ENCODE measurements around the gene MEIS3.
A peak's percentile ranks its signal among the peaks of the same experiment; 100 is the strongest.
"Not testable (repeated sequence)": the region's sequence is repeated elsewhere in the genome, so short reads cannot be mapped to it uniquely, and the experiment has no call there.

Gene MEIS3

GRCh38 chr19:47415953-47416642 is 3.2 kb downstream of the MEIS3 start:
- CTCF ChIA-PET: interaction anchor here (0.6 to 2.6 kb wide), 6 partner anchors 12 to 99 kb away, joined by 3 to 13 read pairs (median 5); partner anchors contain the start of gene NAPA
- Histone ChIP-seq H3K9me3 (ENCODE audit: control insufficient read depth, insufficient read depth, low read depth, low read length) (no peaks in the 10 kb centered on the region), H3K4me1 (ENCODE audit: control insufficient read depth, insufficient read depth, low read length) (peaks cover 2% of the 10 kb centered on the region; the same call in 1 of the 2 replicates), H3K4me3 (ENCODE audit: low read depth, low read length) (no peak overlapping the region), H3K36me3 (ENCODE audit: control insufficient read depth in 2 of 2, insufficient read depth in 1 of 2, low read length in 2 of 2) (peaks cover 0 to 7% of the 10 kb centered on the region in 2 experiments; a peak in 2 of 3 replicates), H3K27ac (ENCODE audit: extremely low read depth, low read depth, low read length) (no peak overlapping the region)
- TF ChIP-seq ZNF121 (tag by site-specific recombination; IDR thresholded peaks at IDR 0.05): peak; percentile 78
- TF ChIP-seq ZBTB7A (tag by site-specific recombination; IDR thresholded peaks at IDR 0.05; ENCODE audit: low read depth): no peak
- TF ChIP-seq ZBTB48 (tag by site-specific recombination; IDR thresholded peaks at IDR 0.05): no peak
- no peak for TF ChIP-seq ZNF132 (tag by site-specific recombination; IDR thresholded peaks at IDR 0.05; ENCODE audit: borderline replicate concordance)
- TF ChIP-seq YY1 (tag by site-specific recombination; IDR thresholded peaks at IDR 0.05): no peak
- TF ChIP-seq ZNF692 (tag by site-specific recombination; IDR thresholded peaks at IDR 0.05): no peak
- POLR2A ChIA-PET: interaction anchor here (0.6 to 2.0 kb wide), 4 partner anchors 12 to 617 kb away, joined by 3 to 5 read pairs (median 3); partner anchors contain the start of gene DHX34

GRCh38 chr19:47414469-47414868 is 4.9 kb downstream of the MEIS3 start:
- H3K4me3 ChIP-seq (ENCODE audit: low read depth, low read length): no peak overlapping the region
- TF ChIP-seq ZNF223 (tag by site-specific recombination; IDR thresholded peaks at IDR 0.05) (no peak), CTCF (tag by site-specific recombination; IDR thresholded peaks at IDR 0.05) (peak; percentile 81), EGR2 (tag by site-specific recombination; IDR thresholded peaks at IDR 0.05; ENCODE audit: low read depth) (peak; percentile 42)
- ChIA-PET POLR2A (interaction anchor here (2.0 kb wide), 1 partner anchor 65 kb away, joined by 5 read pairs; the partner anchor contains the start of gene DHX34), CTCF (interaction anchor here (0.6 to 2.6 kb wide), 2 partner anchors 22 to 285 kb away, joined by 3 to 7 read pairs; no protein-coding TSS in a partner anchor)
- H3K27ac ChIP-seq (ENCODE audit: extremely low read depth, low read depth, low read length): no peak overlapping the region
- peaks cover 0 to 7% of the 10 kb centered on the region in 2 experiments; a peak in 2 of 3 replicates for H3K36me3 ChIP-seq (ENCODE audit: control insufficient read depth in 2 of 2, insufficient read depth in 1 of 2, low read length in 2 of 2)
- H3K4me1 ChIP-seq (ENCODE audit: control insufficient read depth, insufficient read depth, low read length): no peaks in the 10 kb centered on the region
- no peaks in the 10 kb centered on the region for H3K9me3 ChIP-seq (ENCODE audit: control insufficient read depth, insufficient read depth, low read depth, low read length)

GRCh38 chr19:47413941-47414340 is 5.4 kb downstream of the MEIS3 start:
- Histone ChIP-seq H3K27ac (ENCODE audit: extremely low read depth, low read depth, low read length) (no peak overlapping the region), H3K4me3 (ENCODE audit: low read depth, low read length) (no peak overlapping the region), H3K4me1 (ENCODE audit: control insufficient read depth, insufficient read depth, low read length) (no peaks in the 10 kb centered on the region), H3K9me3 (ENCODE audit: control insufficient read depth, insufficient read depth, low read depth, low read length) (no peaks in the 10 kb centered on the region), H3K36me3 (ENCODE audit: control insufficient read depth in 2 of 2, insufficient read depth in 1 of 2, low read length in 2 of 2) (peaks cover 0 to 7% of the 10 kb centered on the region in 2 experiments; a peak in 2 of 3 replicates)
- TF ChIP-seq ZNF423 (tag by site-specific recombination; IDR thresholded peaks at IDR 0.05) (no peak), ZNF518A (tag by site-specific recombination; conservative IDR thresholded peaks at IDR 0.05; ENCODE audit: low read depth) (no peak), KLF7 (tag by site-specific recombination; IDR thresholded peaks at IDR 0.05; ENCODE audit: borderline replicate concordance) (no peak), ZNF670 (tag by site-specific recombination; IDR thresholded peaks at IDR 0.05; ENCODE audit: low read depth) (no peak), ZBTB6 (tag by site-specific recombination; IDR thresholded peaks at IDR 0.05) (no peak)
- ChIA-PET CTCF (interaction anchor here (0.6 to 0.8 kb wide), 4 partner anchors 14 to 286 kb away, joined by 3 to 5 read pairs (median 3); no protein-coding TSS in a partner anchor), POLR2A (interaction anchor here (0.7 kb wide), 1 partner anchor 1714 kb away, joined by 3 read pairs; no protein-coding TSS in a partner anchor)

- H3K4me3 ChIP-seq (ENCODE audit: low read depth, low read length); H3K27ac ChIP-seq (ENCODE audit: extremely low read depth, low read depth, low read length); H3K9me3 ChIP-seq (ENCODE audit: control insufficient read depth, insufficient read depth, low read depth, low read length); POLR2A ChIA-PET; H3K36me3 ChIP-seq (ENCODE audit: control insufficient read depth in 2 of 2, insufficient read depth in 1 of 2, low read length in 2 of 2); H3K4me1 ChIP-seq (ENCODE audit: control insufficient read depth, insufficient read depth, low read length): not testable (repeated sequence)
- CTCF ChIA-PET: interaction anchor here (0.7 to 0.9 kb wide), 3 partner anchors 20 to 62 kb away, joined by 3 to 4 read pairs (median 3); partner anchors contain the start of gene DHX34
These were observed 7.6 kb downstream of the MEIS3 start for GRCh38 chr19:47411696-47412095.

All from HEK293 (cell line).